Endothelial cell of umbilical vein (primary cell): ENCODE data around the gene SMIM20. TPM values are rescaled to one million over a fixed set of nuclear protein-coding genes. Genes with fewer than 3 reads are reported as not detected.

Experiments
- BruUV-seq: library from RNA; stranded (reverse); fragments of 400-500 nt; replicated peaks from 2 replicates; lab custom pipeline; 2021; lab: Mats Ljungman, UMichigan
- CTCF ChIA-PET: fragments of 300-600, 350-600 bp; sonication (Branson Sonifier 250); formaldehyde crosslinking; loops from one replicate; lab custom pipeline; 2021; ENCODE audit warnings: antibody characterized with exemption, inconsistent platforms; lab: Charles Lee
- POLR2A ChIA-PET: fragments of 300-600, 350-600 bp; sonication (Branson Sonifier 250); formaldehyde crosslinking; loops from one replicate; lab custom pipeline; 2021; ENCODE audit warnings: antibody characterized with exemption, inconsistent platforms; lab: Charles Lee
- DNase-seq: peaks from one replicate; pipeline ENCODE4 v3.0.0-alpha.2; 2011; ENCODE audit warnings: low read depth, low spot score
- FAIRE-seq: peaks from 2 replicates; lab custom pipeline; 2011; peaks lifted over from hg19 to GRCh38; lab: Jason Lieb, UNC
- H2AFZ ChIP-seq: 2 replicates; pipeline ENCODE4 v1.6.0; 2012; ENCODE audit warnings: low read depth, low read length, control low read depth, inconsistent platforms
- H3K27ac ChIP-seq: 2 replicates; pipeline ENCODE4 v1.5.1; 2011; ENCODE audit warnings: low read depth, mild to moderate bottlenecking, control low read depth, low read length, moderate library complexity; ENCODE audit not compliant: insufficient read depth
- H3K27me3 ChIP-seq, 2 experiments: 2 replicates each; pipeline versions ENCODE4 v1.6.0 to v1.6.1; 2011; ENCODE audit warnings: low read length in 2 of 2, mixed read lengths in 1 of 2; ENCODE audit not compliant: control insufficient read depth in 2 of 2, insufficient read depth in 2 of 2
- H3K36me3 ChIP-seq, 2 experiments: 2 replicates in 1 of 2; 3 replicates in 1 of 2; pipeline ENCODE4 v1.5.1; 2011; ENCODE audit warnings: low read length in 2 of 2, mild to moderate bottlenecking in 1 of 2, moderate library complexity in 1 of 2; ENCODE audit not compliant: control insufficient read depth in 2 of 2, insufficient read depth in 2 of 2; ENCODE audit errors: extremely low read depth in 1 of 2
- H3K4me1 ChIP-seq: 3 replicates; pipeline ENCODE4 v1.5.1; 2011; ENCODE audit warnings: mild to moderate bottlenecking, low read length; ENCODE audit not compliant: control insufficient read depth, insufficient read depth; ENCODE audit errors: extremely low read depth
- H3K4me2 ChIP-seq: 2 replicates; pipeline ENCODE4 v1.6.1; 2011; ENCODE audit warnings: low read length, control low read depth, mixed read lengths; ENCODE audit not compliant: insufficient read depth
- H3K4me3 ChIP-seq, 3 experiments: fragments of 200-600 bp in 1 of 3; sonication (generic), shearing (Covaris generic) in 1 of 3; replicated peaks in 1 of 3; 2 replicates each; pipeline ENCODE4 v1.5.1; 2011 to 2016; ENCODE audit warnings: control low read depth in 3 of 3, low read length in 3 of 3, mild to moderate bottlenecking in 2 of 3, inconsistent platforms in 1 of 3, low read depth in 1 of 3, moderate library complexity in 1 of 3; ENCODE audit not compliant: insufficient read depth in 1 of 3
- H3K79me2 ChIP-seq: 2 replicates; pipeline ENCODE4 v1.6.0; 2012; ENCODE audit warnings: low read length, inconsistent platforms; ENCODE audit not compliant: control insufficient read depth, insufficient read depth
- H3K9ac ChIP-seq: replicated peaks from 2 replicates; pipeline ENCODE3; 2011; ENCODE audit warnings: low read length, control low read depth; ENCODE audit not compliant: insufficient read depth; ENCODE audit errors: extremely low read depth
- H3K9me1 ChIP-seq: replicated peaks from 3 replicates; pipeline ENCODE4 v1.6.0; 2011; ENCODE audit warnings: mild to moderate bottlenecking, low read length; ENCODE audit not compliant: control insufficient read depth, insufficient read depth; ENCODE audit errors: extremely low read depth
- H3K9me3 ChIP-seq: replicated peaks from 2 replicates; pipeline ENCODE4 v1.5.1; 2012; ENCODE audit warnings: low read length, inconsistent platforms; ENCODE audit not compliant: control insufficient read depth, insufficient read depth
- H4K20me1 ChIP-seq: replicated peaks from 2 replicates; pipeline ENCODE3; 2011; ENCODE audit warnings: mild to moderate bottlenecking, low read length; ENCODE audit not compliant: control insufficient read depth, insufficient read depth; ENCODE audit errors: extremely low read depth
- EZH2 ChIP-seq: IDR thresholded peaks from 2 replicates; pipeline ENCODE4 v1.6.1; 2012; ENCODE audit warnings: borderline replicate concordance, low read depth, mild to moderate bottlenecking, moderate library complexity, low read length, inconsistent platforms; ENCODE audit not compliant: severe bottlenecking
- FOS ChIP-seq: IDR thresholded peaks from 2 replicates; pipeline ENCODE4 v1.6.1; 2011; ENCODE audit warnings: mild to moderate bottlenecking, low read length, moderate library complexity, borderline replicate concordance; ENCODE audit not compliant: insufficient read depth
- GATA2 ChIP-seq: IDR thresholded peaks from 2 replicates; pipeline ENCODE4 v1.7.0; 2011; ENCODE audit warnings: low read depth, mild to moderate bottlenecking, moderate library complexity, mixed read lengths, low read length; ENCODE audit not compliant: insufficient read length, insufficient read depth
- JUN ChIP-seq: IDR thresholded peaks from 2 replicates; pipeline ENCODE4 v1.6.1; 2011; ENCODE audit warnings: borderline replicate concordance, low read depth; ENCODE audit not compliant: insufficient read length, insufficient read depth
- MYC ChIP-seq: IDR thresholded peaks from one replicate; pipeline ENCODE4 v1.6.1; 2011; ENCODE audit warnings: mild to moderate bottlenecking, low read depth, low read length
- POLR2A ChIP-seq: IDR thresholded peaks from 2 replicates; pipeline ENCODE4 v1.6.1; 2012; ENCODE audit warnings: low read depth, mild to moderate bottlenecking, control low read depth, low read length
- POLR2AphosphoS5 ChIP-seq: IDR thresholded peaks from 2 replicates; pipeline ENCODE4 v1.6.1; 2012; ENCODE audit warnings: low read depth, mild to moderate bottlenecking, control low read depth, low read length, moderate library complexity; ENCODE audit not compliant: insufficient read depth
- dilution Hi-C: fragments of 300-500 bp; cut with MboI; formaldehyde crosslinking; loops from one replicate; pipeline ENCODE4 v1.15.0; 2019; ENCODE audit warnings: low sequenced_read_pairs; ENCODE audit not compliant: extremely low pct_ligation_motif_present
- intact Hi-C: fragments of 100-400 bp; cut with micrococcal nuclease; formaldehyde crosslinking; loops from one replicate; pipeline ENCODE4 v1.10.0; 2022
- polyA plus RNA-seq, 4 experiments: library from polyadenylated mRNA; depleted of rRNA in 3 of 4; stranded (reverse) in 3 of 4; unstranded in 1 of 4; fragments of >200 nt; gene quantifications; 2 replicates each; pipeline versions ENCODE4 v1.2.1 to v1.2.3, GENCODE V29; 2011 to 2012; ENCODE audit warnings: missing spikeins in 1 of 4
- total RNA-seq: library from RNA; stranded (reverse); gene quantifications from 2 replicates; pipeline ENCODE4 v1.2.3, GENCODE V29; 2021
- TF ChIP-seq, protein P1 (sequence below), 2 donors: IDR thresholded peaks; 1 replicate in 1 of 2; 2 replicates in 1 of 2; pipeline ENCODE4 v1.5.1; 2011; ENCODE audit warnings: low read length in 2 of 2, mild to moderate bottlenecking in 2 of 2, moderate library complexity in 2 of 2, control low read depth in 1 of 2, inconsistent platforms in 1 of 2, low read depth in 1 of 2; ENCODE audit not compliant: insufficient read depth in 1 of 2; ENCODE audit errors: extremely low read depth in 1 of 2
- TF ChIP-seq, protein P2 (sequence below): IDR thresholded peaks from 2 replicates; pipeline ENCODE4 v1.6.1; 2011; ENCODE audit not compliant: insufficient read depth, insufficient read length

Gene SMIM20
- total and polyA plus RNA-seq, 2 donors (not counting 3 experiments of a cell fraction or from before 2014, with no cell fraction given): 10.2 to 19.2 TPM

GRCh38 chr4:25892796-25893195, 21.2 kb upstream of the SMIM20 start:
- no peaks in the 10 kb centered on the region for H3K36me3 ChIP-seq
- DNase-seq (no peak), FAIRE-seq (no peak)
- TF ChIP-seq EZH2: no peak
- TF ChIP-seq MYC: no peak
- TF ChIP-seq POLR2A: no peak
- no peak for TF ChIP-seq JUN
- TF ChIP-seq, protein P1, sequence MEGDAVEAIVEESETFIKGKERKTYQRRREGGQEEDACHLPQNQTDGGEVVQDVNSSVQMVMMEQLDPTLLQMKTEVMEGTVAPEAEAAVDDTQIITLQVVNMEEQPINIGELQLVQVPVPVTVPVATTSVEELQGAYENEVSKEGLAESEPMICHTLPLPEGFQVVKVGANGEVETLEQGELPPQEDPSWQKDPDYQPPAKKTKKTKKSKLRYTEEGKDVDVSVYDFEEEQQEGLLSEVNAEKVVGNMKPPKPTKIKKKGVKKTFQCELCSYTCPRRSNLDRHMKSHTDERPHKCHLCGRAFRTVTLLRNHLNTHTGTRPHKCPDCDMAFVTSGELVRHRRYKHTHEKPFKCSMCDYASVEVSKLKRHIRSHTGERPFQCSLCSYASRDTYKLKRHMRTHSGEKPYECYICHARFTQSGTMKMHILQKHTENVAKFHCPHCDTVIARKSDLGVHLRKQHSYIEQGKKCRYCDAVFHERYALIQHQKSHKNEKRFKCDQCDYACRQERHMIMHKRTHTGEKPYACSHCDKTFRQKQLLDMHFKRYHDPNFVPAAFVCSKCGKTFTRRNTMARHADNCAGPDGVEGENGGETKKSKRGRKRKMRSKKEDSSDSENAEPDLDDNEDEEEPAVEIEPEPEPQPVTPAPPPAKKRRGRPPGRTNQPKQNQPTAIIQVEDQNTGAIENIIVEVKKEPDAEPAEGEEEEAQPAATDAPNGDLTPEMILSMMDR (IDR thresholded peaks at IDR 0.05; ENCODE audit: extremely low read depth in 1 of 2, insufficient read depth in 1 of 2, low read depth in 1 of 2, low read length in 2 of 2): no peak
- no peak for TF ChIP-seq POLR2AphosphoS5
- TF ChIP-seq, protein P2, sequence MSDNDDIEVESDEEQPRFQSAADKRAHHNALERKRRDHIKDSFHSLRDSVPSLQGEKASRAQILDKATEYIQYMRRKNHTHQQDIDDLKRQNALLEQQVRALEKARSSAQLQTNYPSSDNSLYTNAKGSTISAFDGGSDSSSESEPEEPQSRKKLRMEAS: no peak
- TF ChIP-seq GATA2: no peak
- TF ChIP-seq FOS: no peak
- no peaks in the 10 kb centered on the region for H3K79me2 ChIP-seq
- no peaks in the 10 kb centered on the region for H3K27me3 ChIP-seq
- no peaks in the 10 kb centered on the region for H3K9me3 ChIP-seq
- dilution Hi-C loops (no loop called here), intact Hi-C loops (no loop called here)
- H3K27ac ChIP-seq: no peak overlapping the region
- BruUV-seq: no TSS peak
- H3K4me2 ChIP-seq: no peak overlapping the region
- no peak overlapping the region for H3K9ac ChIP-seq
- H3K4me1 ChIP-seq: no peaks in the 10 kb centered on the region
- ChIA-PET CTCF (interaction anchor here (1.6 kb wide), 1 partner anchor 10 kb away, joined by 3 read pairs; no protein-coding TSS in a partner anchor), POLR2A (no interaction called here)
- H4K20me1 ChIP-seq: no peaks in the 10 kb centered on the region
- H2AFZ ChIP-seq: no peak overlapping the region
- no peak overlapping the region for H3K4me3 ChIP-seq
- no peaks in the 10 kb centered on the region for H3K9me1 ChIP-seq
